ENCODE results near the gene TAS2R31.

Gene TAS2R31

DNA sequence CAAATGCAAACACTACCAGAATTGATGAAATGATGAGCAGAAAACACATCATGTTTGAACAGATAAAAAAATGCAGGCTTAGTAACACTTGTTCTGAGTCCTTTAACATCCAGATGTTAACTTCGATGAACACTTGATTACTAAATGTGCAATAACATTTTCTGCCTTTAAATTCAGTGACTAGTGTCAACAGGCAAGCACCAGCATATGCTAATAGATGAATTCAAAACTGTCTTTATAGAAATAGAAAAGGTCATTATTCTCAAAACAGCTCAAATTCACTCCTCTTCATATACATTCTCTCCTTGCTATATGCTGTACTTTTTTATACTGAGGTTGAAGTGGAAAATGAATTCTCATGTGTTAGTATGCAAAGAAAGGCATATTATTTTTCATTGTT lies 8.7 kb downstream of the TAS2R31 start, which contains the start of gene TAS2R19:
TSS of gene TAS2R19 (minus strand) at position 101 of the 400 bp plus-strand sequence. CDS start at position 52, 49 bp downstream.
- Histone ChIP-seq H4K5ac (ENCODE audit: low read length) (no peak within 1 kb of the TSS), H3K4ac (ENCODE audit: low read depth, low read length) (no peak within 1 kb of the TSS), H3K18ac (ENCODE audit: low read length) (no peak within 1 kb of the TSS), H3K79me2 (ENCODE audit: control insufficient read depth, insufficient read depth, low read length) (no peaks in the 10 kb centered on the region), H3K4me3 (ENCODE audit: low read length) (no peak within 1 kb of the TSS), H3K9ac (ENCODE audit: low read length) (no peak within 1 kb of the TSS), H2BK5ac (ENCODE audit: low read length) (no peak within 1 kb of the TSS), H2AK5ac (ENCODE audit: low read length) (no peak within 1 kb of the TSS), H2BK15ac (replicated peaks; ENCODE audit: low read depth) (no peak within 1 kb of the TSS), H3K36me3 (ENCODE audit: control insufficient read depth, insufficient read depth, low read length) (peaks cover 1% of the 10 kb centered on the region), H3K4me2 (ENCODE audit: low read length) (no peak within 1 kb of the TSS), H2BK120ac (ENCODE audit: low read depth, low read length) (no peak within 1 kb of the TSS), H3K56ac (ENCODE audit: low read length) (no peak within 1 kb of the TSS), H3K27ac (ENCODE audit: low read depth, low read length) (no peak within 1 kb of the TSS), H3K27me3 (ENCODE audit: insufficient read depth, low read length, poor library complexity) (peaks cover 1% of the 10 kb centered on the region), H4K8ac (ENCODE audit: low read depth, low read length) (no peak within 1 kb of the TSS), H3K4me1 (ENCODE audit: control insufficient read depth, low read depth, low read length) (no peaks in the 10 kb centered on the region), H3K79me1 (ENCODE audit: low read length) (no peaks in the 10 kb centered on the region), H3K23ac (ENCODE audit: low read length) (no peak within 1 kb of the TSS)
- DNase-seq: no peak
- no CpG with 5 or more reads among the region's 1 CpG for WGBS (ENCODE audit: extremely low coverage, insufficient coverage, low lambda C conversion rate)

DNA sequence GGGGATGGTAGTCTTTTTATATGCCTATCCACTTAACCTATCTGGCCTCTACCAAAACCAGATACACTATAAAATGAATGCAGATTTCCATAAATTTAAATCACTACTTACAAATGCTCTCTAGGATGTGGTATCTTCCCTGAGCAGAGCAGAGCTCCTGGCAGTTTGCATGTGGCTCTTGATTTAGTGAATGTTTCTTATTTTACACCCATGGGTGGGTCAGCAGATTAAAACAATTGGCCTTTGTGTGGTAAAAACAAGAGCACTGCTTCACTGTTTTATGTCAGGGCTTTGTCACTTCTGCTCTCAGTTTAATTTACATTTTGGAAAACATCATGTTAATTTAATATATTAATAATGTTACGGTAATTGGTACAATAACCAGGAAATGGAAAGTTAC lies 14.3 kb downstream of the TAS2R31 start:
- H2AK5ac ChIP-seq (ENCODE audit: low read length): no peak overlapping the region
- H2BK5ac ChIP-seq (ENCODE audit: low read length): no peak overlapping the region
- no peak overlapping the region for H3K4me3 ChIP-seq (ENCODE audit: low read length)
- no peak overlapping the region for H3K4me2 ChIP-seq (ENCODE audit: low read length)
- H4K8ac ChIP-seq (ENCODE audit: low read depth, low read length): no peak overlapping the region
- H3K36me3 ChIP-seq (ENCODE audit: control insufficient read depth, insufficient read depth, low read length): peaks cover 1% of the 10 kb centered on the region
- no peak overlapping the region for H4K5ac ChIP-seq (ENCODE audit: low read length)
- DNase-seq: no peak
- WGBS (ENCODE audit: extremely low coverage, insufficient coverage, low lambda C conversion rate): no CpG with 5 or more reads among the region's 1 CpG
- no peak overlapping the region for H3K23ac ChIP-seq (ENCODE audit: low read length)
- no peaks in the 10 kb centered on the region for H3K4me1 ChIP-seq (ENCODE audit: control insufficient read depth, low read depth, low read length)
- H3K79me2 ChIP-seq (ENCODE audit: control insufficient read depth, insufficient read depth, low read length): no peaks in the 10 kb centered on the region
- no peak overlapping the region for H3K56ac ChIP-seq (ENCODE audit: low read length)
- H2BK120ac ChIP-seq (ENCODE audit: low read depth, low read length): no peak overlapping the region
- H3K79me1 ChIP-seq (ENCODE audit: low read length): no peaks in the 10 kb centered on the region
- no peak overlapping the region for H3K18ac ChIP-seq (ENCODE audit: low read length)
- no peak overlapping the region for H3K27ac ChIP-seq (ENCODE audit: low read depth, low read length)
- H2BK15ac ChIP-seq (replicated peaks; ENCODE audit: low read depth): no peak overlapping the region
- no peak overlapping the region for H3K4ac ChIP-seq (ENCODE audit: low read depth, low read length)
- no peak overlapping the region for H3K9ac ChIP-seq (ENCODE audit: low read length)
- peaks cover 1% of the 10 kb centered on the region for H3K27me3 ChIP-seq (ENCODE audit: insufficient read depth, low read length, poor library complexity)

DNA sequence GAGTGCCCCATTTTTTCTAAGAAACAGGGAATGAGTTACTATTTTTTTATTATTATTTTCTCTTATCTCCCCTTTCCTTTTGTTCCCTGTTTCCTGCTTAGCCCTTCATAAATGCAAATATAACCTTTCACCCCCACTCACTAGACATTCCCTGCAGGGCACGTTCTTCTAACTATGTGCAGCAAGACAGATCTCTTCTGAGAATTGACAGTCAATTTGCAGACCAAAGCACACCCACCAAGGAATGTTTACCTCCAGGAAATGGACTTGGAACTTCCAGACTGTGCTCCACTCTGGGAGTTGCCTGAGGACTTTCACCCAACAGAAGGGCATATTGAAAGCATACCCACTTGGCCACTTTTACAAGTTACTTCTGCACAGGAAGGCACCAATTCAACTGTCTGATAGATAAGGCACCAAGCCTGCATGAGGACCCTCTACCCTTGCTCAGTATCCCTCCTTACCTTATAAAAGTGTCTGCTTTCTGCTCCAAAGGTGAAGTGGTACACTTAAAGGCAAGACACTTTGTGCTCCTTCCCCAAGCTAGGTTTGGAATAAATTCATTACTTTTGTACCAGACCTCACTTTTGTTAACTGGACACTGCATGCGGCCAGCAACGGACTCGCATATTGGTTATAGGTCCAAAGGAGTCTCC lies 15.3 kb downstream of the TAS2R31 start:
- no peak overlapping the region for H3K4me3 ChIP-seq (ENCODE audit: low read length)
- no CpG with 5 or more reads among the region's 4 CpGs for WGBS (ENCODE audit: extremely low coverage, insufficient coverage, low lambda C conversion rate)
- H3K4me1 ChIP-seq (ENCODE audit: control insufficient read depth, low read depth, low read length): no peaks in the 10 kb centered on the region
- H4K8ac ChIP-seq (ENCODE audit: low read depth, low read length): no peak overlapping the region
- H3K27ac ChIP-seq (ENCODE audit: low read depth, low read length): no peak overlapping the region
- H3K9ac ChIP-seq (ENCODE audit: low read length): no peak overlapping the region
- H2BK5ac ChIP-seq (ENCODE audit: low read length): no peak overlapping the region
- no peak overlapping the region for H3K18ac ChIP-seq (ENCODE audit: low read length)
- no peak overlapping the region for H2AK5ac ChIP-seq (ENCODE audit: low read length)
- H2BK15ac ChIP-seq (replicated peaks; ENCODE audit: low read depth): no peak overlapping the region
- no peak overlapping the region for H3K4me2 ChIP-seq (ENCODE audit: low read length)
- H3K56ac ChIP-seq (ENCODE audit: low read length): no peak overlapping the region
- H3K36me3 ChIP-seq (ENCODE audit: control insufficient read depth, insufficient read depth, low read length): no peaks in the 10 kb centered on the region
- no peaks in the 10 kb centered on the region for H3K79me2 ChIP-seq (ENCODE audit: control insufficient read depth, insufficient read depth, low read length)
- H3K23ac ChIP-seq (ENCODE audit: low read length): no peak overlapping the region
- no peaks in the 10 kb centered on the region for H3K79me1 ChIP-seq (ENCODE audit: low read length)
- H3K27me3 ChIP-seq (ENCODE audit: insufficient read depth, low read length, poor library complexity): peaks cover 1% of the 10 kb centered on the region
- H4K5ac ChIP-seq (ENCODE audit: low read length): no peak overlapping the region
- DNase-seq: no peak
- H3K4ac ChIP-seq (ENCODE audit: low read depth, low read length): no peak overlapping the region
- H2BK120ac ChIP-seq (ENCODE audit: low read depth, low read length): no peak overlapping the region

DNA sequence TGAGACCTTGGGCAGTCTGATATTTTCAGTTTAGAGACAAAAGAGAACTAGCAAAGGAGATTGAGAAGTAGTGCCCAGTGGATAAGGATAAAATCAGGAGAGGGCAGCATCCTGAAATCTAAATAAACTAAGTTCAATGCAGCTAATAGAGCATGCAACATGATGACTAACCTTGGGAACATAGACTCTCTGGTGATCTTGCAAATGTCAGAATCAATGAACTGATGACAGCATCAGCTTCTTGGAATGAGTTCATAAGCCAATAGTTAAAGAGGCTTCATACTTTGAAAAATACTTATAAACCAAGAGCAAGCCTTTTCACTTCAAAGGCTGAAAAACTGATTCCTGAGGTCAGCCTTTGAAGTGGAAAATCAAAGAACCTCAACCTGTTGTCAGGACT lies 17.0 kb downstream of the TAS2R31 start:
- no peak overlapping the region for H3K23ac ChIP-seq (ENCODE audit: low read length)
- no peak overlapping the region for H3K18ac ChIP-seq (ENCODE audit: low read length)
- H2BK5ac ChIP-seq (ENCODE audit: low read length): no peak overlapping the region
- no peak overlapping the region for H3K4me3 ChIP-seq (ENCODE audit: low read length)
- DNase-seq: no peak
- H3K4ac ChIP-seq (ENCODE audit: low read depth, low read length): no peak overlapping the region
- no peak overlapping the region for H4K8ac ChIP-seq (ENCODE audit: low read depth, low read length)
- no peak overlapping the region for H2AK5ac ChIP-seq (ENCODE audit: low read length)
- no peaks in the 10 kb centered on the region for H3K4me1 ChIP-seq (ENCODE audit: control insufficient read depth, low read depth, low read length)
- H2BK120ac ChIP-seq (ENCODE audit: low read depth, low read length): no peak overlapping the region
- H3K4me2 ChIP-seq (ENCODE audit: low read length): no peak overlapping the region
- H3K27me3 ChIP-seq (ENCODE audit: insufficient read depth, low read length, poor library complexity): no peaks in the 10 kb centered on the region
- no peak overlapping the region for H3K9ac ChIP-seq (ENCODE audit: low read length)
- H3K79me2 ChIP-seq (ENCODE audit: control insufficient read depth, insufficient read depth, low read length): no peaks in the 10 kb centered on the region
- H3K36me3 ChIP-seq (ENCODE audit: control insufficient read depth, insufficient read depth, low read length): no peaks in the 10 kb centered on the region
- H3K79me1 ChIP-seq (ENCODE audit: low read length): no peaks in the 10 kb centered on the region
- H3K56ac ChIP-seq (ENCODE audit: low read length): no peak overlapping the region
- no peak overlapping the region for H2BK15ac ChIP-seq (replicated peaks; ENCODE audit: low read depth)
- no peak overlapping the region for H4K5ac ChIP-seq (ENCODE audit: low read length)
- H3K27ac ChIP-seq (ENCODE audit: low read depth, low read length): no peak overlapping the region

DNA sequence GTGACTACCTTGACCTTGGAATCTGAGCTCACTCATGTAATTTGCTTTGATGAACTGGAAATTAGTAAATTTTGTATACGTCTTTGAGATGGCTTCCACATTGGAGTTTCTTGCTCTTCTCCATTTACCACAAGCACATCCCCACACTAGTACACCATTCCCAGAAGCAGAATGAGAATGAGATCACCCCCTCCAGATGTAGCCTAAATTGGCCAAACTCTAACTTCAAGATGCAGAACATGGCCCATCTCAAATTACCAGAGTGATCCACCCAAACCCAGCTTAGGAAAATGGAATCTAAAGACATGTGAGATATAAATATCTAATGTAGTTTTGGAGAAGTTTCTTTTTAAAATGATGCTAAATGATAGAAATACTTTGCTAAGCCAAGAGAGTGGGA lies 23.6 kb downstream of the TAS2R31 start:
- no peak overlapping the region for H3K23ac ChIP-seq (ENCODE audit: low read length)
- H3K79me1 ChIP-seq (ENCODE audit: low read length): no peaks in the 10 kb centered on the region
- no peak overlapping the region for H3K27ac ChIP-seq (ENCODE audit: low read depth, low read length)
- no peak overlapping the region for H3K9ac ChIP-seq (ENCODE audit: low read length)
- no peak overlapping the region for H3K4ac ChIP-seq (ENCODE audit: low read depth, low read length)
- H3K4me1 ChIP-seq (ENCODE audit: control insufficient read depth, low read depth, low read length): no peaks in the 10 kb centered on the region
- H4K8ac ChIP-seq (ENCODE audit: low read depth, low read length): no peak overlapping the region
- WGBS (ENCODE audit: extremely low coverage, insufficient coverage, low lambda C conversion rate): no CpG with 5 or more reads among the region's 1 CpG
- H2BK15ac ChIP-seq (replicated peaks; ENCODE audit: low read depth): no peak overlapping the region
- no peak overlapping the region for H3K56ac ChIP-seq (ENCODE audit: low read length)
- H3K27me3 ChIP-seq (ENCODE audit: insufficient read depth, low read length, poor library complexity): no peaks in the 10 kb centered on the region
- H3K4me3 ChIP-seq (ENCODE audit: low read length): no peak overlapping the region
- H3K4me2 ChIP-seq (ENCODE audit: low read length): no peak overlapping the region
- H3K79me2 ChIP-seq (ENCODE audit: control insufficient read depth, insufficient read depth, low read length): no peaks in the 10 kb centered on the region
- H2AK5ac ChIP-seq (ENCODE audit: low read length): no peak overlapping the region
- H3K36me3 ChIP-seq (ENCODE audit: control insufficient read depth, insufficient read depth, low read length): no peaks in the 10 kb centered on the region
- H4K5ac ChIP-seq (ENCODE audit: low read length): no peak overlapping the region
- H2BK120ac ChIP-seq (ENCODE audit: low read depth, low read length): no peak overlapping the region
- no peak for DNase-seq
- H3K18ac ChIP-seq (ENCODE audit: low read length): no peak overlapping the region
- no peak overlapping the region for H2BK5ac ChIP-seq (ENCODE audit: low read length)

DNA sequence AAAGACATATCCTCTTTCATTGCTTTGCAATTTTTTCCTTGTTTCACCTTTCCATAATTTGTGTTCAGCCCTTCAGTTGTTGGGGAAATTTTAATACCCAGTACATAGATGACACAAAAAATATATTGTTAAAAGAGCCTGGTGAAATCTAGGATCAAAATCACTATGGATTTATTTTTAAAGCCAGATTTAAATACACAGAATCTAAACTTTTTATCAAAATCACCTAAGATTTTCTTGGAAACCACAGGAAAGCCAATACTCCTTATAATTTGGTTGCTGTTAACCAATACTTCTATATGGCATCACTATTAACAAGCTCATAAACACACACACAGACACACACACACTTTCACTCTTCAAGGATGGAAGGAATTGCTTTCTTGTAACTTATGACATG lies 33.0 kb downstream of the TAS2R31 start, which contains the start of gene TAS2R20:
TSS of gene TAS2R20 (minus strand) at position 101 of the 400 bp plus-strand sequence. CDS start 429 bp downstream, outside the sequence.
- H4K5ac ChIP-seq (ENCODE audit: low read length): no peak within 1 kb of the TSS
- no peaks in the 10 kb centered on the region for H3K79me2 ChIP-seq (ENCODE audit: control insufficient read depth, insufficient read depth, low read length)
- no peak within 1 kb of the TSS for H2AK5ac ChIP-seq (ENCODE audit: low read length)
- no peak within 1 kb of the TSS for H2BK120ac ChIP-seq (ENCODE audit: low read depth, low read length)
- no peak within 1 kb of the TSS for H3K56ac ChIP-seq (ENCODE audit: low read length)
- DNase-seq: no peak
- H2BK15ac ChIP-seq (replicated peaks; ENCODE audit: low read depth): no peak within 1 kb of the TSS
- no peak within 1 kb of the TSS for H3K23ac ChIP-seq (ENCODE audit: low read length)
- H3K18ac ChIP-seq (ENCODE audit: low read length): no peak within 1 kb of the TSS
- no peaks in the 10 kb centered on the region for H3K79me1 ChIP-seq (ENCODE audit: low read length)
- no peak within 1 kb of the TSS for H3K4me2 ChIP-seq (ENCODE audit: low read length)
- no peak within 1 kb of the TSS for H3K27ac ChIP-seq (ENCODE audit: low read depth, low read length)
- H2BK5ac ChIP-seq (ENCODE audit: low read length): no peak within 1 kb of the TSS
- no peaks in the 10 kb centered on the region for H3K27me3 ChIP-seq (ENCODE audit: insufficient read depth, low read length, poor library complexity)
- H4K8ac ChIP-seq (ENCODE audit: low read depth, low read length): no peak within 1 kb of the TSS
- no peaks in the 10 kb centered on the region for H3K36me3 ChIP-seq (ENCODE audit: control insufficient read depth, insufficient read depth, low read length)
- no peaks in the 10 kb centered on the region for H3K4me1 ChIP-seq (ENCODE audit: control insufficient read depth, low read depth, low read length)
- H3K9ac ChIP-seq (ENCODE audit: low read length): no peak within 1 kb of the TSS
- H3K4ac ChIP-seq (ENCODE audit: low read depth, low read length): no peak within 1 kb of the TSS
- H3K4me3 ChIP-seq (ENCODE audit: low read length): no peak within 1 kb of the TSS
